ENCODE results near the gene SIGMAR1. TPM values are rescaled to one million over a fixed set of nuclear protein-coding genes. Genes with fewer than 3 reads are reported as not detected.

Gene SIGMAR1
- total RNA-seq, 4 donors from 2014 or later, result 18.9 to 35.7 (median 27.4) TPM

- DNase-seq (peak in 1 of 2 donors; percentile 36), ATAC-seq (no peak)
- in situ Hi-C loops (cut with MboI; ENCODE audit: low sequenced_read_pairs in 4 of 4), result loop anchor here in 1 of 4 donors (25.0 kb wide), 1 partner anchor 436 kb away; the partner anchor contains the start of genes FANCG and PIGO
- Histone ChIP-seq H3K4me1 (peaks cover 52 to 63% of the 10 kb centered on the region in 2 donors), H3K4me3 (no peak overlapping the region), H3K9me3 (no peaks in the 10 kb centered on the region), H3K36me3 (peaks cover 0 to 14% of the 10 kb centered on the region in 2 donors), H3K27ac (peak overlapping the region; percentile 88 to 91 (median 89)), H3K27me3 (no peaks in the 10 kb centered on the region)
- intact Hi-C loops (cut with DNase I; ENCODE audit: low total_unique reads), result loop anchor here (5.0 kb wide), 1 partner anchor 336 kb away; the partner anchor contains the start of gene DNAJB5
- TF ChIP-seq CTCF (IDR thresholded peaks at IDR 0.05 in 4 of 5, conservative IDR thresholded peaks at IDR 0.05 in 1 of 5) (no peak), POLR2A (IDR thresholded peaks at IDR 0.05) (no peak)
Measured at GRCh38 chr9:34650816-34651215, 13.2 kb upstream of the SIGMAR1 start.

GRCh38 chr9:34648673-34649072 is 11.1 kb upstream of the SIGMAR1 start:
- no peak overlapping the region for H3K4me3 ChIP-seq
- peak overlapping the region; percentile 43 to 94 (median 89) for H3K27ac ChIP-seq
- peaks cover 0 to 14% of the 10 kb centered on the region in 2 donors for H3K36me3 ChIP-seq
- DNase-seq (no peak), ATAC-seq (no peak)
- intact Hi-C loops (cut with DNase I; ENCODE audit: low total_unique reads), result no loop called here
- no peaks in the 10 kb centered on the region for H3K27me3 ChIP-seq
- no peak for TF ChIP-seq POLR2A (IDR thresholded peaks at IDR 0.05)
- no peak for TF ChIP-seq CTCF (IDR thresholded peaks at IDR 0.05 in 4 of 5, conservative IDR thresholded peaks at IDR 0.05 in 1 of 5)
- peaks cover 44 to 46% of the 10 kb centered on the region in 2 donors for H3K4me1 ChIP-seq
- in situ Hi-C loops (cut with MboI; ENCODE audit: low sequenced_read_pairs in 4 of 4), result loop anchor here in 1 of 4 donors (10.0 kb wide), 1 partner anchor 56 kb away; no protein-coding TSS in a partner anchor
- no peaks in the 10 kb centered on the region for H3K9me3 ChIP-seq

GRCh38 chr9:34647651-34648050 is 10.1 kb upstream of the SIGMAR1 start:
- H3K9me3 ChIP-seq, result no peaks in the 10 kb centered on the region
- H3K27ac ChIP-seq, result peak overlapping the region; percentile 88 to 94 (median 90)
- intact Hi-C loops (cut with DNase I; ENCODE audit: low total_unique reads) (no loop called here), in situ Hi-C loops (cut with MboI; ENCODE audit: low sequenced_read_pairs in 4 of 4) (loop anchor here in 1 of 4 donors (10.0 kb wide), 1 partner anchor 57 kb away; no protein-coding TSS in a partner anchor)
- TF ChIP-seq CTCF (IDR thresholded peaks at IDR 0.05 in 4 of 5, conservative IDR thresholded peaks at IDR 0.05 in 1 of 5), result no peak
- no peak for TF ChIP-seq POLR2A (IDR thresholded peaks at IDR 0.05)
- peaks cover 0 to 14% of the 10 kb centered on the region in 2 donors for H3K36me3 ChIP-seq
- no peaks in the 10 kb centered on the region for H3K27me3 ChIP-seq
- ATAC-seq (no peak), DNase-seq (no peak)
- peaks cover 34 to 36% of the 10 kb centered on the region in 2 donors for H3K4me1 ChIP-seq
- H3K4me3 ChIP-seq, result peak overlapping the region; percentile 67 to 85 (median 81)

- Histone ChIP-seq H3K27ac (peak overlapping the region; percentile 88 to 94 (median 90)), H3K9me3 (no peaks in the 10 kb centered on the region), H3K36me3 (peaks cover 0 to 14% of the 10 kb centered on the region in 2 donors), H3K4me1 (peaks cover 30 to 32% of the 10 kb centered on the region in 2 donors), H3K27me3 (no peaks in the 10 kb centered on the region), H3K4me3 (peak overlapping the region; percentile 67 to 85 (median 81))
- DNase-seq (no peak), ATAC-seq (no peak)
- in situ Hi-C loops (cut with MboI; ENCODE audit: low sequenced_read_pairs in 4 of 4) (loop anchor here in 1 of 4 donors (10.0 kb wide), 1 partner anchor 58 kb away; no protein-coding TSS in a partner anchor), intact Hi-C loops (cut with DNase I; ENCODE audit: low total_unique reads) (no loop called here)
- TF ChIP-seq CTCF (IDR thresholded peaks at IDR 0.05 in 4 of 5, conservative IDR thresholded peaks at IDR 0.05 in 1 of 5) (no peak), POLR2A (IDR thresholded peaks at IDR 0.05) (no peak)
Measured at GRCh38 chr9:34647084-34647403, 9.5 kb upstream of the SIGMAR1 start.

Data from gastrocnemius medialis (tissue), 4 donors.